HCT116 (cell line): ENCODE data around the gene KLHDC7B. TPM values are rescaled to one million over a fixed set of nuclear protein-coding genes. Genes with fewer than 3 reads are reported as not detected.

Experiments
- ATAC-seq: fragments of 200-7000 bp; cut with Tn5 transposase; 2 replicates; pipeline ENCODE4 v1.9.1; 2020; ENCODE audit warnings: mild to moderate bottlenecking, moderate library complexity
- BruUV-seq: library from RNA; stranded (reverse); fragments of 400-500 nt; replicated peaks from 2 replicates; lab custom pipeline; 2021; lab: Mats Ljungman, UMichigan
- CTCF ChIA-PET: fragments of 300-600 bp; sonication (Branson Sonifier 250); formaldehyde crosslinking; loops from one replicate; lab custom pipeline; 2021; ENCODE audit warnings: antibody characterized with exemption; lab: Charles Lee
- POLR2A ChIA-PET: fragments of 300-600, 350-600 bp; sonication (Branson Sonifier 250); formaldehyde crosslinking; loops from one replicate; lab custom pipeline; 2021; ENCODE audit warnings: antibody characterized with exemption; lab: Charles Lee
- RAD21 ChIA-PET, 2 experiments: fragments of 300-600 bp; sonication (Branson Sonifier 250); formaldehyde crosslinking; loops; one replicate each; lab custom pipeline; 2023; ENCODE audit warnings: low total read pairs in 2 of 2; ENCODE audit not compliant: uncharacterized antibody in 2 of 2, unreplicated experiment in 2 of 2, low non-redundant PET in 1 of 2; lab: Charles Lee
- DNase-seq: peaks from one replicate; pipeline ENCODE4 v3.0.0-alpha.2; 2010; ENCODE audit warnings: low read depth, low spot score
- H2AFZ ChIP-seq: fragments of 200-600 bp; shearing (Covaris generic), sonication (generic); 2 replicates; pipeline ENCODE4 v1.6.1; 2017; ENCODE audit warnings: low read depth, mixed run types, mixed read lengths, antibody characterized with exemption, low read length; ENCODE audit not compliant: poor library complexity, severe bottlenecking
- H3K27ac ChIP-seq: 2 replicates; pipeline ENCODE4 v1.5.1; 2012; ENCODE audit warnings: low read depth, low read length
- H3K27me3 ChIP-seq: fragments of 200-600 bp; sonication (generic); 2 replicates; pipeline ENCODE4 v1.6.1; 2016; ENCODE audit warnings: mixed run types, low read length, mixed read lengths; ENCODE audit not compliant: insufficient read depth
- H3K36me3 ChIP-seq, 2 experiments: fragments of 200-500 bp in 1 of 2; fragments of 200-600 bp in 1 of 2; sonication (Bioruptor generic) in 1 of 2; sonication (generic) in 1 of 2; 2 replicates each; pipeline versions ENCODE4 v1.5.1 to v1.6.1; 2014 to 2016; ENCODE audit warnings: low read length in 2 of 2, inconsistent platforms in 1 of 2, mixed read lengths in 1 of 2, mixed run types in 1 of 2; ENCODE audit not compliant: insufficient read depth in 2 of 2, control insufficient read depth in 1 of 2
- H3K4me1 ChIP-seq, 2 experiments: fragments of 200-600 bp in 1 of 2; sonication (generic) in 1 of 2; 2 replicates each; pipeline versions ENCODE4 v1.5.1 to v1.6.1; 2012 to 2017; ENCODE audit warnings: low read length in 2 of 2, inconsistent platforms in 1 of 2, mild to moderate bottlenecking in 1 of 2, mixed read lengths in 1 of 2, mixed run types in 1 of 2, moderate library complexity in 1 of 2; ENCODE audit not compliant: insufficient read depth in 2 of 2, control insufficient read depth in 1 of 2
- H3K4me2 ChIP-seq: fragments of 200-600 bp; sonication (generic); 2 replicates; pipeline ENCODE4 v1.6.1; 2017; ENCODE audit warnings: mixed run types, low read length, mixed read lengths
- H3K4me3 ChIP-seq, 2 experiments: fragments of 200-600 bp in 1 of 2; sonication (generic) in 1 of 2; replicated peaks in 1 of 2; 2 replicates each; pipeline ENCODE4 v1.5.1; 2011 to 2016; ENCODE audit warnings: low read length in 2 of 2, control low read depth in 1 of 2, low read depth in 1 of 2, mild to moderate bottlenecking in 1 of 2, mixed read lengths in 1 of 2, mixed run types in 1 of 2
- H3K79me2 ChIP-seq: fragments of 200-600 bp; sonication (generic); 2 replicates; pipeline ENCODE4 v1.6.1; 2017; ENCODE audit warnings: mild to moderate bottlenecking, mixed run types, low read length, moderate library complexity, mixed read lengths; ENCODE audit not compliant: insufficient read depth
- H3K9ac ChIP-seq: fragments of 200-600 bp; sonication (generic); 2 replicates; pipeline ENCODE4 v1.6.1; 2016; ENCODE audit warnings: low read length, mixed read lengths
- H3K9me2 ChIP-seq: fragments of 200-600 bp; sonication (generic), shearing (Covaris generic); 2 replicates; pipeline ENCODE4 v1.6.1; 2017; ENCODE audit warnings: mixed run types, mild to moderate bottlenecking, moderate library complexity; ENCODE audit not compliant: insufficient read depth
- H3K9me3 ChIP-seq, 2 experiments: fragments of 200-500 bp in 1 of 2; fragments of 200-600 bp in 1 of 2; sonication (Bioruptor generic) in 1 of 2; sonication (generic) in 1 of 2; 2 replicates each; pipeline ENCODE4 v1.6.1; 2014 to 2017; ENCODE audit warnings: low read length in 2 of 2, mixed read lengths in 2 of 2, inconsistent platforms in 1 of 2, low read depth in 1 of 2, mild to moderate bottlenecking in 1 of 2, mixed run types in 1 of 2, moderate library complexity in 1 of 2; ENCODE audit not compliant: control insufficient read depth in 1 of 2, insufficient read depth in 1 of 2
- H4K20me1 ChIP-seq: fragments of 200-600 bp; sonication (generic), shearing (Covaris generic); 2 replicates; pipeline ENCODE4 v1.6.1; 2017; ENCODE audit warnings: mixed run types, mild to moderate bottlenecking, moderate library complexity; ENCODE audit not compliant: insufficient read depth
- CBX3 ChIP-seq: IDR thresholded peaks from 2 replicates; pipeline ENCODE4 v1.6.1; 2012; ENCODE audit warnings: low read depth
- CEBPB ChIP-seq: IDR thresholded peaks from 2 replicates; pipeline ENCODE4 v1.6.1; 2012; ENCODE audit warnings: low read depth
- EGR1 ChIP-seq: IDR thresholded peaks from 2 replicates; pipeline ENCODE4 v1.6.1; 2012; ENCODE audit warnings: low read depth
- EZH2 ChIP-seq: fragments of 200-600 bp; sonication (generic); IDR thresholded peaks from 2 replicates; pipeline ENCODE4 v1.6.1; 2017; ENCODE audit warnings: antibody characterized with exemption, mixed run types
- EZH2phosphoT487 ChIP-seq: fragments of 200-600 bp; IDR thresholded peaks from 2 replicates; pipeline ENCODE4 v1.6.1; 2018; ENCODE audit warnings: antibody characterized with exemption, borderline replicate concordance
- FOSL1 ChIP-seq: IDR thresholded peaks from 2 replicates; pipeline ENCODE4 v1.6.1; 2012; ENCODE audit warnings: low read depth
- JUND ChIP-seq: IDR thresholded peaks from 2 replicates; pipeline ENCODE4 v1.6.1; 2012
- RAD21 ChIP-seq: IDR thresholded peaks from 2 replicates; pipeline ENCODE4 v1.6.1; 2012; ENCODE audit warnings: low read depth, mild to moderate bottlenecking
- SRF ChIP-seq: IDR thresholded peaks from 2 replicates; pipeline ENCODE4 v1.6.1; 2012; ENCODE audit warnings: low read depth
- YY1 ChIP-seq: IDR thresholded peaks from 2 replicates; pipeline ENCODE4 v1.6.1; 2011; ENCODE audit warnings: low read length, low read depth, moderate library complexity, mild to moderate bottlenecking; ENCODE audit not compliant: insufficient replicate concordance; ENCODE audit errors: extremely low read depth
- ZBTB33 ChIP-seq: IDR thresholded peaks from 2 replicates; pipeline ENCODE4 v1.6.1; 2011; ENCODE audit warnings: mild to moderate bottlenecking, low read length, moderate library complexity; ENCODE audit not compliant: insufficient replicate concordance; ENCODE audit errors: extremely low read depth
- ZFX ChIP-seq: fragments of 450-650 bp; IDR thresholded peaks from 2 replicates; pipeline ENCODE4 v1.6.1; 2017
- intact Hi-C: fragments of 100-400 bp; cut with micrococcal nuclease; formaldehyde crosslinking; loops from 2 replicates; pipeline ENCODE4 v1.10.0; 2022
- total RNA-seq: library from RNA; stranded (reverse); gene quantifications from one replicate; pipeline ENCODE4 v1.2.1, GENCODE V29; 2021; ENCODE audit not compliant: unreplicated experiment
- TF ChIP-seq, protein P1 (sequence below), 3 experiments: fragments of 200-600 bp in 1 of 3; sonication (generic) in 1 of 3; IDR thresholded peaks in 2 of 3; conservative IDR thresholded peaks in 1 of 3; 2 replicates each; pipeline ENCODE4 v1.5.1; 2012 to 2017; ENCODE audit warnings: low read depth in 2 of 3, low read length in 2 of 3, antibody characterized with exemption in 1 of 3, borderline replicate concordance in 1 of 3, control low read depth in 1 of 3, mild to moderate bottlenecking in 1 of 3, mixed read lengths in 1 of 3, mixed run types in 1 of 3, moderate library complexity in 1 of 3; ENCODE audit not compliant: insufficient read depth in 1 of 3
- TF ChIP-seq, protein P2 (sequence below): IDR thresholded peaks from 2 replicates; pipeline ENCODE4 v1.6.1; 2012; ENCODE audit warnings: low read depth

The KLHDC7B gene
- total RNA-seq, 1 experiment from 2014 or later = 0.69 TPM

GRCh38 chr22:50597097-50597496, 51.4 kb downstream of the KLHDC7B start:
- no peaks in the 10 kb centered on the region for H3K36me3 ChIP-seq
- intact Hi-C loops = no loop called here
- CTCF ChIA-PET = no interaction called here
- RAD21 ChIA-PET = no interaction called here
- H3K9me2 ChIP-seq = no peaks in the 10 kb centered on the region
- H3K4me3 ChIP-seq = no peak overlapping the region
- TF ChIP-seq SRF (no peak), FOSL1 (no peak), CBX3 (no peak), EZH2phosphoT487 (no peak), EGR1 (no peak), JUND (no peak), RAD21 (no peak), CEBPB (no peak), ZBTB33 (no peak), ZFX (no peak), EZH2 (no peak), YY1 (no peak)
- TF ChIP-seq, protein P1, sequence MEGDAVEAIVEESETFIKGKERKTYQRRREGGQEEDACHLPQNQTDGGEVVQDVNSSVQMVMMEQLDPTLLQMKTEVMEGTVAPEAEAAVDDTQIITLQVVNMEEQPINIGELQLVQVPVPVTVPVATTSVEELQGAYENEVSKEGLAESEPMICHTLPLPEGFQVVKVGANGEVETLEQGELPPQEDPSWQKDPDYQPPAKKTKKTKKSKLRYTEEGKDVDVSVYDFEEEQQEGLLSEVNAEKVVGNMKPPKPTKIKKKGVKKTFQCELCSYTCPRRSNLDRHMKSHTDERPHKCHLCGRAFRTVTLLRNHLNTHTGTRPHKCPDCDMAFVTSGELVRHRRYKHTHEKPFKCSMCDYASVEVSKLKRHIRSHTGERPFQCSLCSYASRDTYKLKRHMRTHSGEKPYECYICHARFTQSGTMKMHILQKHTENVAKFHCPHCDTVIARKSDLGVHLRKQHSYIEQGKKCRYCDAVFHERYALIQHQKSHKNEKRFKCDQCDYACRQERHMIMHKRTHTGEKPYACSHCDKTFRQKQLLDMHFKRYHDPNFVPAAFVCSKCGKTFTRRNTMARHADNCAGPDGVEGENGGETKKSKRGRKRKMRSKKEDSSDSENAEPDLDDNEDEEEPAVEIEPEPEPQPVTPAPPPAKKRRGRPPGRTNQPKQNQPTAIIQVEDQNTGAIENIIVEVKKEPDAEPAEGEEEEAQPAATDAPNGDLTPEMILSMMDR (IDR thresholded peaks at IDR 0.05 in 2 of 3, conservative IDR thresholded peaks at IDR 0.05 in 1 of 3; ENCODE audit: borderline replicate concordance in 1 of 3, insufficient read depth in 1 of 3, low read depth in 2 of 3, low read length in 2 of 3) = no peak
- TF ChIP-seq, protein P2, sequence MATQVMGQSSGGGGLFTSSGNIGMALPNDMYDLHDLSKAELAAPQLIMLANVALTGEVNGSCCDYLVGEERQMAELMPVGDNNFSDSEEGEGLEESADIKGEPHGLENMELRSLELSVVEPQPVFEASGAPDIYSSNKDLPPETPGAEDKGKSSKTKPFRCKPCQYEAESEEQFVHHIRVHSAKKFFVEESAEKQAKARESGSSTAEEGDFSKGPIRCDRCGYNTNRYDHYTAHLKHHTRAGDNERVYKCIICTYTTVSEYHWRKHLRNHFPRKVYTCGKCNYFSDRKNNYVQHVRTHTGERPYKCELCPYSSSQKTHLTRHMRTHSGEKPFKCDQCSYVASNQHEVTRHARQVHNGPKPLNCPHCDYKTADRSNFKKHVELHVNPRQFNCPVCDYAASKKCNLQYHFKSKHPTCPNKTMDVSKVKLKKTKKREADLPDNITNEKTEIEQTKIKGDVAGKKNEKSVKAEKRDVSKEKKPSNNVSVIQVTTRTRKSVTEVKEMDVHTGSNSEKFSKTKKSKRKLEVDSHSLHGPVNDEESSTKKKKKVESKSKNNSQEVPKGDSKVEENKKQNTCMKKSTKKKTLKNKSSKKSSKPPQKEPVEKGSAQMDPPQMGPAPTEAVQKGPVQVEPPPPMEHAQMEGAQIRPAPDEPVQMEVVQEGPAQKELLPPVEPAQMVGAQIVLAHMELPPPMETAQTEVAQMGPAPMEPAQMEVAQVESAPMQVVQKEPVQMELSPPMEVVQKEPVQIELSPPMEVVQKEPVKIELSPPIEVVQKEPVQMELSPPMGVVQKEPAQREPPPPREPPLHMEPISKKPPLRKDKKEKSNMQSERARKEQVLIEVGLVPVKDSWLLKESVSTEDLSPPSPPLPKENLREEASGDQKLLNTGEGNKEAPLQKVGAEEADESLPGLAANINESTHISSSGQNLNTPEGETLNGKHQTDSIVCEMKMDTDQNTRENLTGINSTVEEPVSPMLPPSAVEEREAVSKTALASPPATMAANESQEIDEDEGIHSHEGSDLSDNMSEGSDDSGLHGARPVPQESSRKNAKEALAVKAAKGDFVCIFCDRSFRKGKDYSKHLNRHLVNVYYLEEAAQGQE = no peak
- H3K4me1 ChIP-seq = peaks cover 0 to 10% of the 10 kb centered on the region in 2 experiments; a peak in 1 of 4 replicates
- no peak for DNase-seq
- no peaks in the 10 kb centered on the region for H3K9me3 ChIP-seq
- H3K79me2 ChIP-seq = no peaks in the 10 kb centered on the region
- POLR2A ChIA-PET = no interaction called here
- H3K27me3 ChIP-seq = no peaks in the 10 kb centered on the region
- no TSS peak for BruUV-seq
- H2AFZ ChIP-seq = no peak overlapping the region
- H3K9ac ChIP-seq = no peak overlapping the region
- H4K20me1 ChIP-seq = no peaks in the 10 kb centered on the region
- no peak for ATAC-seq
- no peak overlapping the region for H3K4me2 ChIP-seq
- H3K27ac ChIP-seq = no peak overlapping the region
